Smooth muscle cell (in vitro differentiated cells): Measurements from ENCODE around the gene ADCY1. TPM values are rescaled to one million over a fixed set of nuclear protein-coding genes. Genes with fewer than 3 reads are reported as not detected.

Source experiments
- DNase-seq: peaks from one replicate; lab custom pipeline; 2025; ENCODE audit not compliant: unreplicated experiment; lab: John Stamatoyannopoulos, UW
- H2AFZ ChIP-seq: fragments of 200-600 bp; sonication (generic); 2 replicates; pipeline ENCODE4 v1.6.0; 2016; ENCODE audit warnings: antibody characterized with exemption, low read depth, mild to moderate bottlenecking
- H3F3A ChIP-seq: fragments of 200-600 bp; sonication (generic); 2 replicates; pipeline ENCODE4 v1.6.0; 2017; ENCODE audit warnings: antibody characterized with exemption, low read depth
- H3K27ac ChIP-seq: fragments of 200-600 bp; sonication (generic); 2 replicates; pipeline ENCODE4 v1.5.1; 2016; ENCODE audit warnings: low read depth, mild to moderate bottlenecking
- H3K27me3 ChIP-seq: fragments of 200-600 bp; sonication (generic); 2 replicates; pipeline ENCODE4 v1.6.1; 2016; ENCODE audit warnings: low read depth, mild to moderate bottlenecking
- H3K36me3 ChIP-seq: fragments of 200-600 bp; sonication (generic); 2 replicates; pipeline ENCODE4 v1.5.1; 2016; ENCODE audit warnings: low read depth
- H3K4me1 ChIP-seq: fragments of 200-600 bp; sonication (generic); 2 replicates; pipeline ENCODE4 v1.5.1; 2016; ENCODE audit warnings: low read depth
- H3K4me2 ChIP-seq: fragments of 200-600 bp; sonication (generic); 2 replicates; pipeline ENCODE4 v1.6.0; 2016; ENCODE audit warnings: mild to moderate bottlenecking
- H3K4me3 ChIP-seq: fragments of 200-600 bp; sonication (generic); 2 replicates; pipeline ENCODE4 v1.5.1; 2016; ENCODE audit warnings: mild to moderate bottlenecking
- H3K79me2 ChIP-seq: fragments of 200-600 bp; sonication (generic); 2 replicates; pipeline ENCODE4 v1.6.0; 2016; ENCODE audit warnings: low read depth, mild to moderate bottlenecking
- H3K9ac ChIP-seq: fragments of 200-600 bp; sonication (generic); 2 replicates; pipeline ENCODE4 v1.6.0; 2016; ENCODE audit warnings: low read depth
- H3K9me3 ChIP-seq: fragments of 200-600 bp; sonication (generic); replicated peaks from 2 replicates; pipeline ENCODE4 v1.5.1; 2016; ENCODE audit warnings: low read depth
- H4K20me1 ChIP-seq: fragments of 200-600 bp; sonication (generic); 2 replicates; pipeline ENCODE4 v1.6.0; 2016; ENCODE audit warnings: low read depth
- WGBS: methylation state at CpG from one replicate; pipeline ENCODE4 v1.1.7; 2016; ENCODE audit warnings: low lambda C conversion rate; 5-methylcytosine and 5-hydroxymethylcytosine counted together
- polyA plus RNA-seq: library from polyadenylated mRNA; unstranded; fragments of >200 nt; fragmentation: Nextera tagmentation; extraction: Ambion mirVana; gene quantifications from 2 replicates; pipeline ENCODE4 v1.2.1, GENCODE V29; 2016
- total RNA-seq: library from RNA; depleted of rRNA; stranded (reverse); fragments of >200 nt; gene quantifications from 2 replicates; pipeline ENCODE4 v1.2.3, GENCODE V29; 2014
- TF ChIP-seq, protein P1 (sequence below): fragments of 200-600 bp; sonication (generic); IDR thresholded peaks from 2 replicates; pipeline ENCODE4 v1.5.1; 2017; ENCODE audit warnings: borderline replicate concordance, mild to moderate bottlenecking, antibody characterized with exemption; ENCODE audit not compliant: insufficient read depth, poor library complexity, severe bottlenecking

Gene ADCY1
- total and polyA plus RNA-seq, 2 experiments from 2014 or later: 0.22 TPM; not detected in 1

DNA sequence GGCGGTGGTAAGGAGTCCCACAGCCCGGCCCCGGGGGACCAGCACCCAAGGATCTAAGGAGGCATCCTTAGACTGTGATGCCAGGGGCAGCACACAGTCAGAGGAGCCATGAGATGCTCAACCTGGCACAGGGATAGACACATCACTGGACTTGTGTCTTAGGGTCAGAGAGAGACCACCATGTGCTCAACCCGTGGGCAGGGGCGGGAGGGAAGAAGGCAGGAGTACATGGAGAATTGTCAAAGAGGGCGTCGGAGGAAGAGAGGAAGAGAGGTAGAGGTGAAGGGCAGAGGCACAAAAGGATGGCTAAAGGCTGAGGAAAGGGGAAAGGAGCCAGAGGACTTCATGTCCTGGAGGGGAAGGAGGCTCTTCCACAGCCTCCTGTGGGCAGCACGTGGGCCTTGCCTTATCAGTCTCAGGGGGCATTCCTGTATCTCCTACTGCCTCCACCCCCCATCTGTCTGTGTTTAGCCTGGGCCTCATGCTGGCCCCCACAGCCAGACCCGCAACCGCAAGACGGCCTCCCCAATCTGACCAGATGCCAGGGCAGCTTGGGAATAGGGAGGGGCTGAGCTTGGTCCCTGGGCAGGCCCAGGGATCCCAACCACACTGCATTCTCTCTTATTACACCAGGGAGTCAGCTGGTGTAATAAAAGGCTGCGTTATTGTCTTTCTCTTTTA, 2.2 kb downstream of the ADCY1 start:
- H3K27ac ChIP-seq: no peak overlapping the region
- H3K9me3 ChIP-seq: no peaks in the 10 kb centered on the region
- DNase-seq: no peak
- TF ChIP-seq, protein P1, sequence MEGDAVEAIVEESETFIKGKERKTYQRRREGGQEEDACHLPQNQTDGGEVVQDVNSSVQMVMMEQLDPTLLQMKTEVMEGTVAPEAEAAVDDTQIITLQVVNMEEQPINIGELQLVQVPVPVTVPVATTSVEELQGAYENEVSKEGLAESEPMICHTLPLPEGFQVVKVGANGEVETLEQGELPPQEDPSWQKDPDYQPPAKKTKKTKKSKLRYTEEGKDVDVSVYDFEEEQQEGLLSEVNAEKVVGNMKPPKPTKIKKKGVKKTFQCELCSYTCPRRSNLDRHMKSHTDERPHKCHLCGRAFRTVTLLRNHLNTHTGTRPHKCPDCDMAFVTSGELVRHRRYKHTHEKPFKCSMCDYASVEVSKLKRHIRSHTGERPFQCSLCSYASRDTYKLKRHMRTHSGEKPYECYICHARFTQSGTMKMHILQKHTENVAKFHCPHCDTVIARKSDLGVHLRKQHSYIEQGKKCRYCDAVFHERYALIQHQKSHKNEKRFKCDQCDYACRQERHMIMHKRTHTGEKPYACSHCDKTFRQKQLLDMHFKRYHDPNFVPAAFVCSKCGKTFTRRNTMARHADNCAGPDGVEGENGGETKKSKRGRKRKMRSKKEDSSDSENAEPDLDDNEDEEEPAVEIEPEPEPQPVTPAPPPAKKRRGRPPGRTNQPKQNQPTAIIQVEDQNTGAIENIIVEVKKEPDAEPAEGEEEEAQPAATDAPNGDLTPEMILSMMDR: no peak
- H3K4me3 ChIP-seq: no peak overlapping the region
- peaks cover 62% of the 10 kb centered on the region for H3K27me3 ChIP-seq
- H3F3A ChIP-seq: no peaks in the 10 kb centered on the region
- peaks cover 8% of the 10 kb centered on the region for H3K4me1 ChIP-seq
- H3K4me2 ChIP-seq: no peak overlapping the region
- H3K9ac ChIP-seq: no peak overlapping the region
- H3K36me3 ChIP-seq: no peaks in the 10 kb centered on the region
- H3K79me2 ChIP-seq: no peaks in the 10 kb centered on the region
- WGBS: 84% methylated on average over 6 of the region's 12 CpGs
- H2AFZ ChIP-seq: no peak overlapping the region
- no peaks in the 10 kb centered on the region for H4K20me1 ChIP-seq

DNA sequence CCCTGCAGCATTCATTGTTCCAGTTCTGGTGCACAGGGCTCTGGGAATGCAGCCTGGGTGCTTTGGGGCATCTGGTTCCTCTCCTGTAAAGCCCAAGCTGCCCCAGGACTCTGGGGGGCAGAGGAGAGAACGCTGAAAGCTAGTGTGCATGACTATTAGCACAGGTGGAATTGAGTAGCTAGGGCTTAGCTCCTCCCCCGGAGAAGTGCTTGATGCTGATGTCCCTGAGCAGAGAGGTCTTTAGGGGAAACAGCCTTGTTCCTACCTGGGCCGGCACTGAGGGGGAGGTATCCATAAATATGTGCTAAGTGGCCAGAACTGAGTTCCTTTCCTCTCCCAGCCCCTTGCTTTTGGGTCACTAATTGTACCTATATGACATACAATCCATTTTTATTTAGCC, 3.9 kb downstream of the ADCY1 start:
- Histone ChIP-seq H4K20me1 (no peaks in the 10 kb centered on the region), H2AFZ (no peak overlapping the region), H3K4me3 (no peak overlapping the region), H3F3A (no peaks in the 10 kb centered on the region), H3K27ac (no peak overlapping the region), H3K4me1 (peaks cover 8% of the 10 kb centered on the region), H3K4me2 (no peak overlapping the region), H3K27me3 (peaks cover 51% of the 10 kb centered on the region), H3K79me2 (no peaks in the 10 kb centered on the region), H3K9me3 (no peaks in the 10 kb centered on the region), H3K9ac (no peak overlapping the region), H3K36me3 (no peaks in the 10 kb centered on the region)
- TF ChIP-seq, protein P1: no peak
- DNase-seq: no peak
- 79% methylated on average over 3 of the region's 3 CpGs for WGBS

DNA sequence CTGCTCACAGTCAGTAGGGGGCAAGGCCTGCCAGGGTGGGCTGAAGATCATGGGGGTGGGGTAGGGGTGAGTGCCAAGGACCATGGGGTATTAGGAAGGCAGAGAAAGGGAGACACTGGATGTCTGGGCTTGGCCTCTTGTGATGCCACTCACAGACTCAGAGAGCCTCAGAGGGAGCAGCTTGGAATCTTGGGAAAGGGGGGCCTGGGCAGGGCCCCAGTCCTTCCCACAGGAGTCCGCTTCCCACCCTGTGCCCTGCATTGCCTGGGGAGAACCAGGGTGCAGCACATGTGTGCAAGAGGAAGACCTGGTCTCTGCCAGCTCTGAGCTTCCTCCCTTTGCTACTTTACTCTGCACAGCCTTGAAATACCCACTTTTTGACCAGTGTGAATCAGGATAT, 4.3 kb downstream of the ADCY1 start:
- H3K36me3 ChIP-seq: no peaks in the 10 kb centered on the region
- WGBS: 89% methylated on average over 1 of the region's 1 CpG
- no peaks in the 10 kb centered on the region for H4K20me1 ChIP-seq
- no peak overlapping the region for H3K27ac ChIP-seq
- H3K9ac ChIP-seq: no peak overlapping the region
- TF ChIP-seq, protein P1: no peak
- H3K4me1 ChIP-seq: peaks cover 8% of the 10 kb centered on the region
- H2AFZ ChIP-seq: no peak overlapping the region
- H3K79me2 ChIP-seq: no peaks in the 10 kb centered on the region
- H3K27me3 ChIP-seq: peaks cover 46% of the 10 kb centered on the region
- H3F3A ChIP-seq: no peaks in the 10 kb centered on the region
- DNase-seq: no peak
- H3K4me2 ChIP-seq: no peak overlapping the region
- H3K4me3 ChIP-seq: no peak overlapping the region
- no peaks in the 10 kb centered on the region for H3K9me3 ChIP-seq

DNA sequence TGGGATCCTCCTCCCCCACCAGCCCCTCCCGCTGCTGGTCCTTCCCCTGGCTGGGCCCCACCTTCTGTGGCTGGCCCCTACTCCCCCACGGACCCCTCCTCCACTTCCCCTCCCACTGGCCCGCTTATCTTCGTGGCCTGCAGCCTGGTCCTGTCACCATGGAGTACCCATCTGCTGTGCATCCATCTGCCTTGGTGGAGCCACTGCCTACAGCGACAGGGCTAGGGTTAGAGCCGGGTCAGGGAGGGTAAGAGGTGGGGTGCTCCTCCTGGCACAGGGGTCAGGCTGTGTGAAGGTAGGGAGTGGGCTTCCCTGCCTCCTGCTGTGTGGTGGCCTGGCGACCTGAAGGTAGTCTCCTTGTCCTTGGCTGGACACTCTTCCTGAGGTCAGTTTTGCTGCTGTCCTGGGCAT, 5.2 kb downstream of the ADCY1 start:
- peaks cover 8% of the 10 kb centered on the region for H3K4me1 ChIP-seq
- TF ChIP-seq, protein P1: no peak
- H3K27ac ChIP-seq: no peak overlapping the region
- no peak overlapping the region for H3K9ac ChIP-seq
- no peaks in the 10 kb centered on the region for H3K79me2 ChIP-seq
- no peaks in the 10 kb centered on the region for H3K36me3 ChIP-seq
- H2AFZ ChIP-seq: no peak overlapping the region
- H3K4me2 ChIP-seq: no peak overlapping the region
- H3K27me3 ChIP-seq: peaks cover 40% of the 10 kb centered on the region
- no peak for DNase-seq
- 44% methylated on average over 3 of the region's 7 CpGs for WGBS
- no peaks in the 10 kb centered on the region for H4K20me1 ChIP-seq
- no peak overlapping the region for H3K4me3 ChIP-seq
- no peaks in the 10 kb centered on the region for H3F3A ChIP-seq
- no peaks in the 10 kb centered on the region for H3K9me3 ChIP-seq
